ENCODE data around the gene PRXL2A. TPM values are rescaled to one million over a fixed set of nuclear protein-coding genes. Genes with fewer than 3 reads are reported as not detected.
"Not testable (repeated sequence)": the region's sequence is repeated elsewhere in the genome, so short reads cannot be mapped to it uniquely, and the experiment has no call there.

Gene PRXL2A
- total RNA-seq (1 to 10 TPM; 3.9 to 4.6 TPM), total RNA-seq (1.5 to 27.1 (median 10.1) reads per million in 172 experiments)
- polyA plus RNA-seq (2013, experiment 1 of 2): 4.0 TPM
- 5.1 TPM for polyA plus RNA-seq (2013, experiment 2 of 2)

GRCh38 chr10:80408242-80409101 lies at the start of gene PRXL2A:
Gene PRXL2A, plus strand, starts transcription at chr10:80408551. Its CDS starts 11,917 bp downstream, at chr10:80420468.
- peak; percentile 61 to 89 (median 76) for DNase-seq
- peak within 1 kb of the TSS; percentile 83 for H3K4me3 ChIP-seq (ENCODE audit: low read length)
- POLR2A ChIA-PET: interaction anchor here (0.5 to 1.7 kb wide), 17 partner anchors 20 to 221 kb away, joined by 3 to 8 read pairs (median 4); no protein-coding TSS in a partner anchor
- Mint-ChIP-seq H3K9me3 (no peaks in the 10 kb centered on the region), H3K27me3 (no peaks in the 10 kb centered on the region), H3K27ac (peak within 1 kb of the TSS; percentile 69), H3K4me1 (ENCODE audit: low read depth) (peaks cover 50% of the 10 kb centered on the region), H3K4me3 (peak within 1 kb of the TSS; percentile 94), H3K36me3 (ENCODE audit: low read depth) (peaks cover 4% of the 10 kb centered on the region)
- CTCF ChIA-PET: interaction anchor here (0.7 to 1.9 kb wide), 4 partner anchors 25 to 97 kb away, joined by 3 to 10 read pairs (median 4); no protein-coding TSS in a partner anchor
- peak; percentile 95 for ATAC-seq (ENCODE audit: poor library complexity)
- H3K9me3 ChIP-seq (ENCODE audit: control insufficient read depth in 1 of 2, insufficient read depth in 1 of 2, low read length in 2 of 2): no peaks in the 10 kb centered on the region
- H3K27ac ChIP-seq (ENCODE audit: low read depth in 1 of 2, low read length in 2 of 2): peak within 1 kb of the TSS in 1 of 2 donors; percentile 10
- intact Hi-C loops (cut with DNase I, micrococcal nuclease): no loop called here
- H3K36me3 ChIP-seq (ENCODE audit: insufficient read depth, low read length): no peaks in the 10 kb centered on the region
- H3K27me3 ChIP-seq (ENCODE audit: control insufficient read depth in 1 of 2, insufficient read depth in 2 of 2, low read length in 2 of 2): no peaks in the 10 kb centered on the region
- no peak for TF ChIP-seq CTCF (IDR thresholded peaks at IDR 0.05)
- peaks cover 19% of the 10 kb centered on the region for H3K4me1 ChIP-seq (ENCODE audit: insufficient read depth, low read length)

GRCh38 chr10:80358925-80359324 lies 49.4 kb upstream of the PRXL2A start:
- DNase-seq; H3K27ac ChIP-seq (ENCODE audit: low read depth in 1 of 2, low read length in 2 of 2); H3K36me3 Mint-ChIP-seq (ENCODE audit: low read depth); CTCF ChIA-PET; H3K36me3 ChIP-seq (ENCODE audit: insufficient read depth, low read length); H3K27ac Mint-ChIP-seq; H3K4me1 Mint-ChIP-seq (ENCODE audit: low read depth); POLR2A ChIA-PET; H3K4me3 ChIP-seq (ENCODE audit: low read length); intact Hi-C loops (cut with DNase I, micrococcal nuclease); H3K9me3 Mint-ChIP-seq; H3K4me3 Mint-ChIP-seq; ATAC-seq (ENCODE audit: poor library complexity); H3K4me1 ChIP-seq (ENCODE audit: insufficient read depth, low read length): not testable (repeated sequence)
- peaks cover 13 to 21% of the 10 kb centered on the region in 2 experiments for H3K27me3 ChIP-seq (ENCODE audit: control insufficient read depth in 1 of 2, insufficient read depth in 2 of 2, low read length in 2 of 2)
- H3K9me3 ChIP-seq (ENCODE audit: control insufficient read depth in 1 of 2, insufficient read depth in 1 of 2, low read length in 2 of 2): peaks cover 0 to 19% of the 10 kb centered on the region in 2 experiments
- peaks cover 24% of the 10 kb centered on the region for H3K27me3 Mint-ChIP-seq

- H3K4me1 Mint-ChIP-seq (ENCODE audit: low read depth): no peaks in the 10 kb centered on the region
- H3K27me3 Mint-ChIP-seq: peaks cover 22% of the 10 kb centered on the region
- ChIA-PET CTCF (no interaction called here), POLR2A (no interaction called here)
- no peak overlapping the region for H3K27ac ChIP-seq (ENCODE audit: low read depth in 1 of 2, low read length in 2 of 2)
- no peak for DNase-seq
- no peak overlapping the region for H3K4me3 Mint-ChIP-seq
- ATAC-seq (ENCODE audit: poor library complexity): no peak
- no peaks in the 10 kb centered on the region for H3K36me3 Mint-ChIP-seq (ENCODE audit: low read depth)
- H3K4me1 ChIP-seq (ENCODE audit: insufficient read depth, low read length): peaks cover 9% of the 10 kb centered on the region
- intact Hi-C loops (cut with DNase I, micrococcal nuclease): no loop called here
- H3K4me3 ChIP-seq (ENCODE audit: low read length): no peak overlapping the region
- H3K36me3 ChIP-seq (ENCODE audit: insufficient read depth, low read length): no peaks in the 10 kb centered on the region
- TF ChIP-seq CTCF (IDR thresholded peaks at IDR 0.05): no peak
- H3K9me3 Mint-ChIP-seq: no peaks in the 10 kb centered on the region
- peaks cover 0 to 19% of the 10 kb centered on the region in 2 experiments for H3K9me3 ChIP-seq (ENCODE audit: control insufficient read depth in 1 of 2, insufficient read depth in 1 of 2, low read length in 2 of 2)
- peaks cover 13 to 16% of the 10 kb centered on the region in 2 experiments for H3K27me3 ChIP-seq (ENCODE audit: control insufficient read depth in 1 of 2, insufficient read depth in 2 of 2, low read length in 2 of 2)
- no peak overlapping the region for H3K27ac Mint-ChIP-seq
Measured at GRCh38 chr10:80359644-80360043, 48.7 kb upstream of the PRXL2A start.

Measured in CD4-positive, alpha-beta T cell (primary cell).